T-helper 1 cell treated with Interleukin-12 subunit alpha and Interleukin-12 subunit beta and Interleukin-4 antibody, amounts not matched to agents 30 ng/mL and 1 ng/mL, for 36 hours (primary cell): ENCODE data around the gene COPZ2. TPM values are rescaled to one million over a fixed set of nuclear protein-coding genes. Genes with fewer than 3 reads are reported as not detected.
"Not testable (repeated sequence)": the region's sequence is repeated elsewhere in the genome, so short reads cannot be mapped to it uniquely, and the experiment has no call there.

Experiments
- intact Hi-C: fragments of 100-400 bp; cut with micrococcal nuclease; formaldehyde crosslinking; loops from one replicate; pipeline ENCODE4 v1.15.1; 2024
- total RNA-seq: library from RNA; stranded (reverse); gene quantifications from 2 replicates; pipeline ENCODE4 v1.2.3, GENCODE V29; 2022

Gene COPZ2
- total RNA-seq, 1 donor from 2014 or later: 4.7 TPM

GRCh38 chr17:47989700-47990099, 47.9 kb downstream of the COPZ2 start:
- intact Hi-C loops: no loop called here

DNA sequence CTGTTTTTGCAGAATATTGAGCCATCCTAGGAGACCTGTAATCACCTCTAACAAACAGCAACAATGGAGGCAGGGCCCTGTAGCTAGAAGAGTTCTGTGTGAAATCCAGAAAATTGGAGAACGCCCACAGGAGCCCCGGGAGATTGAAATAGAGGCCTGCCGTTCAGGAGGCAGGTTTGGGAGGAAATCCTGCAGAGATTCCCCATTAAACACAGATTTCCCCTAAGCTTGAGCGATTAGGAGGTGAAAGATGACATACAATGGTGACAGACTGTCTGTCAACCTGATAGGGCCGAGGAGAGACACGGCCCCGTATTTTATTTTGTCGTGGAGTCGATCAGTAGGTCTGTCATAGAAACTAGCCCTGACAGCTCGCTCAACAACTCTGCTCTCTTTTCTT, 48.4 kb downstream of the COPZ2 start:
- intact Hi-C loops: no loop called here

DNA sequence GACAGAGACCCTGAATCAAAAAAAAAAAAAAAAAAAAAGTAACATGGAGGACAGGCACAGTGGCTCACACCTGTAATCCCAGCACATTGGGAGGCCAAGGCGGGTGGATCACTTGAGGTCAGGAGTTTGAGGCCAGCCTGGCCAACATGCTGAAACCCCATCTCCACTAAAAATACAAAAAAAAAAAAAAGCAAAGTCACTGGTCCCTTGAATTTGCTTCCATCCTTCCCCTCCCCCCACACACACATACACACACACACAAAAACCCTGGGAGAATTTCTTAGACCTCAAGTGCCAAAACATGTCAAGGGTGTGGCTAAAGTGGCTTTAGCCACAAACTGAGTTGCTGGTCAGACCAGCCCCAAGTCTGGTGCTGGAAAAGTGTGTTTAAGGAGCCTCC, 49.2 kb downstream of the COPZ2 start:
- intact Hi-C loops: not testable (repeated sequence)

GRCh38 chr17:47987240-47987835, 50.3 kb downstream of the COPZ2 start:
- intact Hi-C loops: no loop called here

GRCh38 chr17:47986520-47986919, 51.1 kb downstream of the COPZ2 start:
- intact Hi-C loops: no loop called here

DNA sequence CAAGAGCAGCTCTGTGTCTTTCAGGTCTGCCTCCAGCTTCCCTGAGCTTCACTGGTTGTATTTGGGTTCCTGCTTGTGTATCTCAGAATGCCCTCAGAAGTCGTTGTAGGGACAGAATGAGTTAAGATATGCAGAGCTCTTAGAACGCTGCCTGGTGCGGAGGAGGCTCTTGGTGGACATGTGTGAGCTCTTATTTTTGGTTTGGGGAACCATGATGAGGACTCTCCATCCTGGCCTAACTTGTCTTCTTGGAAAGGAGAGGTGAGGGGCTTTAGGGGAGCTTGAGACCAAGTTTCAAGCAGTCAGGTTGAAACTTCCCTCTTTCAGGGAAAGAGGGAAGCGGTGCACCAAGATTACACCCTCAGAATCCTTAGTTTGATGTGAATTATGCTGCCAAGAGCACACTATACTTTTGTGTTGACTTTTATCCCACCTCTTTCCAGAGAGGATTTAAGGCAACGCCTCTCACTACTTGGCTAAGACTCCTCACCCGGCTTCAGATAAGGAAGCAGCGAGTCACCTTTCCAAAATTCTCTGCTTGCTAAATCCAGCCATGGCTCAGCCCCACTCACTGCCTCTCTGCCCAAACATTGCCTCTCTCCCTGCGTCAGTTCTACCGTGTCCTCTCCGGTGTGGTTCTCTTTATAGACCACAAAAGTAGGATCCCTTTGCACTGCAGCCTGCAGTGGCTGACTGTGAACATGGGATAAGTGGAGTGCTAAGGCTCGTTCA, 53.9 kb downstream of the COPZ2 start:
- intact Hi-C loops: no loop called here

- intact Hi-C loops: no loop called here
Measured at GRCh38 chr17:47982645-47983390, 54.8 kb downstream of the COPZ2 start.

DNA sequence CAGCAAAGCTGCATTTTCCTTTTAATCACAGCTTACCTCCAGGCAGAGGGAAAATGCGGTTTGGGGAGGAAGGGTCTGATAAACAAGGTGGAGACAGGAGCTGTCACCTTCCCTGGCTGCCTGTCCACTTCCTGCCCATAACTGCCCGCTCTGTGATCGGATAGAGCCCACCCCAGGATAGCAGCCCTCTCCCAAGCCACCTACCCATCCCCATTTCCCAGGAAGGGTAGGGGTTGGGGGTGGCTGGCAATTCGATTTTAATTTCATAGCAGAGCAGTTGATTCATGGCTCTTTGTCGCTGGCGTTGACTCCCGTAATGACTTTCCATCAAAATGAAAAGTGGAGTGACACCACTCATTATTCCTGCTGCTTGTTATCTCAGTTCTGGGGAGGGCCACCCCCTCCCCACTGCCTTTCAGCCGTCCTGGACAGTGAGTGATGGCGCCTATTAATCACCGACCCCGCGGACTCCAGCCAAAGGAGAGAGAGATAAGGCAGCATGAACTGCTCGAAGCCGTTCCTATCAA, 55.4 kb downstream of the COPZ2 start:
- intact Hi-C loops: no loop called here

DNA sequence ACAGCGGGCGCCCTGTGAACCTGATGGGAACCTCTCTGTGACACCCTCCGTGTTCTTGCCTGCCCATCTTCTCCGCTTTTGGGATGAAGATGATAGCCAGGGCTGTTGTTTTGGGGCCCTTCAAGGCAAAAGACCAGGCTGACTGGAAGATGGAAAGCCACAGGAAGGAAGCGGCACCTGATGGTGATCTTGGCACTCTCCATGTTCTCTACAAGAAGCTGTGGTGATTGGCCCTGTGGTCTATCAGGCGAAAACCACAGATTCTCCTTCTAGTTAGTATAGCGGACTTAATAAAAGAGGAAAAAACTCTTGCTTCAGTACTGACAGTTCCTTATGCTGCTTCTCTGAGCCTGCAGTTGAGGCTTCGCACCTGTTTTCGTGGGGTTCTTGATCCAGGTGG, 56.1 kb downstream of the COPZ2 start:
- intact Hi-C loops: no loop called here

- intact Hi-C loops: no loop called here
Measured at GRCh38 chr17:47980541-47980940, 57.1 kb downstream of the COPZ2 start.

- intact Hi-C loops: loop anchor here (1.0 kb wide), 3 partner anchors 34 to 96 kb away; no protein-coding TSS in a partner anchor
Measured at GRCh38 chr17:47978324-47978723, 59.3 kb downstream of the COPZ2 start.

Other genes starting within 250 kb of the COPZ2 start
- 36.3 and 36.7 TPM in 2 replicates for gene OSBPL7, start 216.0 kb downstream of the COPZ2 start, total RNA-seq
- 40.5 and 45.0 TPM in 2 replicates for gene MRPL10, start 206.3 kb downstream of the COPZ2 start, total RNA-seq
- 0.78 and 0.81 TPM in 2 replicates for gene LRRC46, start 206.1 kb downstream of the COPZ2 start, total RNA-seq
- 28.7 and 32.4 TPM in 2 replicates for gene SCRN2, start 196.5 kb downstream of the COPZ2 start, total RNA-seq
- 0.12 TPM in 1 of 2 replicates, not detected in the other for gene SP6, start 186.6 kb downstream of the COPZ2 start, total RNA-seq
- gene SP2, start 141.6 kb downstream of the COPZ2 start, total RNA-seq: 33.9 TPM in 2 replicates
- 34.1 and 37.0 TPM in 2 replicates for gene PNPO, start 96.2 kb downstream of the COPZ2 start, total RNA-seq
- not detected in 2 replicates for gene PRR15L, start 79.9 kb downstream of the COPZ2 start, total RNA-seq
- 195 and 214 TPM in 2 replicates for gene CDK5RAP3, start 66.7 kb downstream of the COPZ2 start, total RNA-seq
- 64.8 and 74.9 TPM in 2 replicates for gene NFE2L1, start 10.6 kb upstream of the COPZ2 start, total RNA-seq
- 52.8 and 55.2 TPM in 2 replicates for gene CBX1, start 63.7 kb upstream of the COPZ2 start, total RNA-seq
- 32.8 and 33.9 TPM in 2 replicates for gene SNX11, start 70.0 kb upstream of the COPZ2 start, total RNA-seq